GM12872 (cell line): ENCODE results near the gene POLN.

Source experiments
- CTCF ChIP-seq: IDR thresholded peaks from 3 replicates; pipeline ENCODE4 v1.5.1; 2011; ENCODE audit warnings: low read depth, mild to moderate bottlenecking, low read length, moderate library complexity; ENCODE audit not compliant: insufficient read depth

The POLN gene

DNA sequence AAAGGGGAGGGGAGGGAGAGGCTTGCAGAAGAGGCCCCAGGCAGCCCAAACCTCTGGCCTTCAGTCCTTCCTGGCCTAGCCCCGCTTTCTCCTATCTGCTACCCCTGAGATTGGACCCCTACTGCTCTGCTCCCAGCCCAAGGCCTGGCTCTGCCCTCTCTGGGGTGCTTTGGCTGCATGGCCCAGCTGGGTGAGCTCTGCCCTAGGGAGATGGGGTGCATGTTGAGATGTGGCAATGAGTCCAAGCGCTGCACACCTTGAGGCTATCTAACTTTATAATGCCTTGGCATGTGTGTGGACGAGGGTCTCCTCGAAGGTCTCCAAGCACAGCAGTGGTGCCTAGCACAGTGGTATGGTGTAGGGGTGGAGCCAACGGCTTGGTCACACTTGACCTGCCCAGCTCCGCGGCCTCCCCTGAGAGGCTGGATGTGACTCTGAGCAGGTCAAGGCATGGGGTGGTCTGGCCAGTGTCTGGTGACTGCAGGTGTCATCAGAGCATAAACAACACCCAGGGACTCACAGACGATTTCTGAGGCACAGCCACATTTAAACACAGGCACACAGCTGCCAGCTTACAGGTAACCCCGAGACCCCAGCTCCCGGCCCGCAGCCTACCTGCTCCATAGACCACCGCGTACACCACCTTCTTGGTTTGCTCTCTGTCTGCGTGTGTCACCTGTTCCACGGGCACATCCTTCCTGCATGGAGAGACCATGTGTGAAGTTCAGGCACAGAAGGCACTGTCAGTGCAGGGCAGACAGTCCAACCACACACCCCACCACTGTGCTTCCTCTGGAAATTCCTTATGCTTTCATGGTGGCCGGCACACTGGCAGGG lies 146.5 kb downstream of the POLN start:
- no peak for TF ChIP-seq CTCF

DNA sequence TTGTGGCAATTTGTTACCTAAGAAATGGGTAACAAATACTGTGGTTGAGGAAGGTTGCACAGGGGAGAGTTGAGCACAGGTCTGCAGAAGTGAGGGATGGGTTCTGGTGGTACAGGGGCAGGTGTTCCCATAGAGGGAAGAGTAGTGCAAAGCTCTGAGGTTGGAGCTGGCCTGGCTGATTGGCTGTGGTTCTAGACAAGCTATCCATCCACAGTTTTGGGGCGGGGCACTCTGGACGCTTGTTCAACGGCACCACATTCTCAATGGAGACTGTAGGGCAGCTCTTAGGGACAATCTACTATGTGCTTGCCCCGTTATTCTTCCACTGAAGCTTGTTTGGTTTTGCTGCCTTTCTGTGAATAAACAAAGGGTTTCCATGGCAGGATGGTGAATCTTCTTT lies 147.4 kb downstream of the POLN start:
- no peak for TF ChIP-seq CTCF

DNA sequence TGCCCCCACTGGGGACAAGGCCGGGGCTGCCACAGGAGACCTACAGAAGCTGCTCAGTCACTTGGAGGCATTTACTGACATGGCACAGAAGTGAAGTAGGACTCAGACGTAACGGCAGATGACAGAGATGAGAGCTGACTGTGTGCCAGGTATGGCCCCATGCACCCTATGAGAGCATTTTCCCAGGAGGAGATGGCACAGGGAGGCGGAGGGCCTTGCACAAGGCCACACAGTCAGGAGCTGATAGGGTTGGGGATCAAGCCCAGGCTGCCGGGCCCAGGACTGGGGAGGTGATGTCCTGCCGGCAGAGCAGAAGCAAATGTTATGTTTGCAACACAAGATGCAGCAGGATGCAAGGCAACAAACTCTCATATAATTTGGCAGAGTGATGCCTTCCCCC lies 148.7 kb downstream of the POLN start:
- TF ChIP-seq CTCF = no peak

DNA sequence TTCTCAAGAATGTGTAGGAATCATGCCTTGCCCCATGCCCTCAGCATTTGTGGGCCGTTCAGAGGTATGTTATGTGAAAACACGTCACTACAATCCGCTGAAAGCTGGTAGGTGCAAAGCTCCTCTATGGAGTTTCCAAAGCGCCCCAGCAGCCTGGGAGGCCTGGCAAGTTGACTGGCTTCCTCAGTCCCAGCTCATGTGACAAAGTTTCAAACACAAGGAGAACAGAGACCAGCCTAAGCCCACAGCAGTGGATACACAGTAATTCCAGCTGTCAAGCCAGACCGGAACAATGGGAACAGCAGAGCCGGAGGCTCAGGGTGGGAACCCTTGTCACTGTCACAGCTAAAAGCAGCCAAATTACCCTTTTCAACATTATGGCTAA lies 149.3 kb downstream of the POLN start:
- no peak for TF ChIP-seq CTCF

DNA sequence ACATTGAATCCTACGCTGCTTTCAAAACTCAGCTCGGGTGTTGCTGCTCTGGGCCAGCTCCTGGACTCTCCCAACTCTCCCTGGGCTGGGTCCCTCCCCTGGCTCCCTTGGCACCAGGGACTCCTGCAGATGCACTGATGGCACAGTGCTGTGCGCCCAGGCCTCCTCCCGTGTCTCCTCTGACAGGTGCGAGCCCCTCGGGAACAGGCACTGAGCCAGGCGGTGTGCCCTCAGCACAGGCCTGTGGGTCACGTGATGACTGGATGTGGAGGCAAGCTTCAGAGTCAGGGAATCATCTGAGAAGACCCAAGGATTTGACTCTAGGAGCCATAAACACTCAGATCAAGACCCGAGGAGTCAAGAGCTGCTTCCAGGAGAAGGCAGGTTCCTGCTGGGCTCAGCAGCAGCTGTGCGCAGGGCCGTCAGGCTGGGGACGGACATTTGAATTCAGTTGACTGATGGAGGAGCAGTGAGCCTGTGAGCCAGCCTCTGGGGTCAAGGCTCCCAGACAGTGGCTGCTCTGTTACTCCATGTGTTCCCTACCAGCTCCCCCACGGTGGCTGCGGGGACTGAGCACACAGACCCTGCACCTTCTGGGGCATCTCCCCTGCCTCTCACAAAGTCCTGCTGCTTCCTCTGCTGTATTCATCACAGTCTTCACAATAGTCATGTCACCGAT lies 149.8 kb downstream of the POLN start:
- TF ChIP-seq CTCF = no peak

- TF ChIP-seq CTCF = no peak
These were observed 151.3 kb downstream of the POLN start for GRCh38 chr4:2090642-2091041.

DNA sequence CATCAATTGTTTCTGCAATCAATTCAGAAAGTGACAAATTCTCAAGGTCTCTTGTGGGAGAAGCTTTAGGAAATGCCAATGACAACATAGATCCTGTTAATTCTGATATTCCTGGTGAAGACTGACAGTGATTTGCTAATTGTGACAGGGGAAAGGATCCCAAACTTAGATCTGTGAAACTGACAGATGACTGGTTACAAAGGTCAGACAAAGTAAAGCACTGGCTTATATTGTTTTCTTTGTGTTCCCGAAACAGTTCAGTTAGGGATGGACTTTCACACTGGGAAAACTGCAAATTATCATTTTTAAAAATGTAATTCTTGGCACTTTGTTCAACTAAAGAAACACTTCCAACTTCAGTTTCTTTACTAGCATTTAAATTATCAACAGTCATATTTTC lies 152.7 kb downstream of the POLN start:
- TF ChIP-seq CTCF = no peak
